C1 segment of cervical spinal cord (tissue), 14 donors: ENCODE measurements around the gene CATSPERD.

Experiments used
- DNase-seq, 14 donors: peaks; one replicate each; lab custom pipeline; 2025; lab: John Stamatoyannopoulos, UW

The CATSPERD gene

DNA sequence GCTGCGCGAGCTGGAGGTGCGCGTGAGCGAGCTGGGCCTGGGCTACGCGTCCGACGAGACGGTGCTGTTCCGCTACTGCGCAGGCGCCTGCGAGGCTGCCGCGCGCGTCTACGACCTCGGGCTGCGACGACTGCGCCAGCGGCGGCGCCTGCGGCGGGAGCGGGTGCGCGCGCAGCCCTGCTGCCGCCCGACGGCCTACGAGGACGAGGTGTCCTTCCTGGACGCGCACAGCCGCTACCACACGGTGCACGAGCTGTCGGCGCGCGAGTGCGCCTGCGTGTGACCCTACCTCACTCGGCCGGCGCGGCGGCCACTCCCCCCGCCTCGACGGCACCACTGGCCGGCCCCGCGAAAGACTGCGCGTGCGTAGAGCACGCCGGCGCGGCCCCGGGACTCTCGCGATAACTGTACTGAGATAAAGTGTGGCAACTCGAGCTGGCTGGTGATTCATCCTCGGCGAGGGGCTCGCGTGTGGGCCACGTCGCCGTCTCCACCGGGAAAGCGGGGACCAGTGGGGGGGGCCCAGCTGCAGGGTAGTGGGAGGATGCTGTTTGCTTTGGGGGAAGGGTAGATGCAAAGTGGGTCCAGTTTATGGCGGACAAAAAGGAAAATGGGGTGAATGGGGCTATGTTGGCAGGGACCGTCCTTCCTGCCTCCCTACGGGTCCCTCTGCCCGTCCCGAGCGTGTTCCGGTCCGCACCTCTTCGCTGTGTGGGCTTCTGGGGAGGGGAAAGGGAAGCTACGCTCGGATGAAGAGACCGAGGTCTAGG lies 107.6 kb downstream of the CATSPERD start:
- DNase-seq = peak in 13 of 14 donors; percentile 9 to 86 (median 70)
